H1 (cell line): ENCODE data around the gene EVC2. TPM values are rescaled to one million over a fixed set of nuclear protein-coding genes. Genes with fewer than 3 reads are reported as not detected.

Source experiments
- CTCF ChIA-PET: fragments of 300-600 bp; sonication (Branson Sonifier 250); formaldehyde crosslinking; loops from one replicate; lab custom pipeline; 2021; ENCODE audit not compliant: partially characterized antibody; lab: Charles Lee
- POLR2A ChIA-PET: fragments of 300-600 bp; sonication (Branson Sonifier 250); formaldehyde crosslinking; loops from one replicate; lab custom pipeline; 2021; ENCODE audit warnings: inconsistent platforms; ENCODE audit not compliant: partially characterized antibody; lab: Charles Lee
- DNase-seq, 2 experiments: peaks; one replicate each; pipeline versions ENCODE4 v3.0.0 to v3.0.0-alpha.2; 2010 to 2022; ENCODE audit warnings: low spot score in 2 of 2, low read depth in 1 of 2, mixed read lengths in 1 of 2
- FAIRE-seq: peaks from 2 replicates; lab custom pipeline; 2011; peaks lifted over from hg19 to GRCh38; lab: Jason Lieb, UNC
- H2AFZ ChIP-seq: 2 replicates; pipeline ENCODE4 v1.8.1; 2012; ENCODE audit warnings: low read length, inconsistent platforms
- H2AK5ac ChIP-seq: 2 replicates; pipeline ENCODE4 v1.6.1; 2013; ENCODE audit warnings: low read depth, low read length
- H2BK120ac ChIP-seq: replicated peaks from 2 replicates; pipeline ENCODE3; 2013; ENCODE audit warnings: low read depth, low read length, inconsistent platforms
- H2BK12ac ChIP-seq: 2 replicates; pipeline ENCODE4 v1.6.1; 2013; ENCODE audit warnings: low read depth, low read length
- H2BK15ac ChIP-seq: 2 replicates; pipeline ENCODE4 v1.6.1; 2013; ENCODE audit warnings: low read length
- H2BK20ac ChIP-seq: 2 replicates; pipeline ENCODE4 v1.6.1; 2013; ENCODE audit warnings: low read length
- H2BK5ac ChIP-seq: 2 replicates; pipeline ENCODE4 v1.6.1; 2013; ENCODE audit warnings: low read depth, low read length
- H3K14ac ChIP-seq: 2 replicates; pipeline ENCODE4 v1.6.1; 2013; ENCODE audit warnings: inconsistent platforms; ENCODE audit not compliant: insufficient read length
- H3K18ac ChIP-seq: 2 replicates; pipeline ENCODE4 v1.6.1; 2013; ENCODE audit warnings: low read length; ENCODE audit errors: extremely low read depth
- H3K23ac ChIP-seq: 2 replicates; pipeline ENCODE4 v1.6.1; 2013; ENCODE audit warnings: inconsistent platforms; ENCODE audit not compliant: insufficient read length
- H3K23me2 ChIP-seq: 2 replicates; pipeline ENCODE4 v1.6.1; 2013; ENCODE audit warnings: low read depth, low read length
- H3K27ac ChIP-seq: 2 replicates; pipeline ENCODE4 v1.6.1; 2011; ENCODE audit warnings: low read depth, low read length, inconsistent platforms
- H3K27me3 ChIP-seq, 4 experiments: replicated peaks in 1 of 4; 1 replicate in 1 of 4; 2 replicates in 3 of 4; pipeline versions ENCODE4 v1.6.1 to v1.8.1; 2011 to 2013; ENCODE audit warnings: low read length in 3 of 4, mild to moderate bottlenecking in 3 of 4, inconsistent platforms in 2 of 4, mixed read lengths in 2 of 4, moderate library complexity in 1 of 4; ENCODE audit not compliant: control insufficient read depth in 3 of 4, insufficient read depth in 3 of 4; ENCODE audit errors: extremely low read depth in 1 of 4
- H3K36me3 ChIP-seq, 4 experiments: 2 replicates each; pipeline versions ENCODE4 v1.6.1 to v1.8.1; 2011 to 2013; ENCODE audit warnings: mild to moderate bottlenecking in 4 of 4, low read length in 3 of 4, moderate library complexity in 2 of 4, control low read depth in 1 of 4, inconsistent platforms in 1 of 4; ENCODE audit not compliant: insufficient read depth in 4 of 4, control insufficient read depth in 2 of 4
- H3K4ac ChIP-seq: replicated peaks from 2 replicates; pipeline ENCODE3; 2013; ENCODE audit warnings: low read length, low read depth, mixed read lengths, inconsistent platforms; ENCODE audit not compliant: insufficient read length
- H3K4me1 ChIP-seq, 4 experiments: replicated peaks in 1 of 4; 1 replicate in 1 of 4; 2 replicates in 3 of 4; pipeline versions ENCODE4 v1.6.1 to v1.8.1; 2011 to 2013; ENCODE audit warnings: low read length in 3 of 4, inconsistent platforms in 2 of 4, mixed read lengths in 1 of 4; ENCODE audit not compliant: insufficient read depth in 4 of 4, control insufficient read depth in 3 of 4
- H3K4me2 ChIP-seq, 2 experiments: 2 replicates each; pipeline versions ENCODE4 v1.6.1 to v1.8.1; 2011 to 2013; ENCODE audit warnings: low read depth in 2 of 2, low read length in 2 of 2, control low read depth in 1 of 2, inconsistent platforms in 1 of 2, mild to moderate bottlenecking in 1 of 2; ENCODE audit not compliant: insufficient read depth in 1 of 2
- H3K4me3 ChIP-seq, 4 experiments: fragments of 200-600, 300-600 bp in 1 of 4; sonication (generic), shearing (Covaris generic), sonication (Bioruptor Twin) in 1 of 4; 2 replicates each; pipeline versions ENCODE4 v1.5.1 to v1.8.1; 2011 to 2016; ENCODE audit warnings: low read length in 4 of 4, low read depth in 3 of 4, control low read depth in 2 of 4, inconsistent platforms in 2 of 4, mild to moderate bottlenecking in 2 of 4, mixed read lengths in 1 of 4, moderate library complexity in 1 of 4; ENCODE audit not compliant: insufficient read depth in 2 of 4; ENCODE audit errors: extremely low read depth in 1 of 4
- H3K56ac ChIP-seq: replicated peaks from 2 replicates; pipeline ENCODE3; 2013; ENCODE audit warnings: low read depth, mild to moderate bottlenecking, mixed read lengths, low read length, inconsistent platforms; ENCODE audit not compliant: insufficient read length
- H3K79me1 ChIP-seq: 2 replicates; pipeline ENCODE4 v1.6.1; 2013; ENCODE audit warnings: low read depth, low read length, control low read depth
- H3K79me2 ChIP-seq, 2 experiments: 2 replicates each; pipeline versions ENCODE4 v1.6.1 to v1.8.1; 2012 to 2013; ENCODE audit warnings: low read length in 2 of 2, mild to moderate bottlenecking in 2 of 2, inconsistent platforms in 1 of 2; ENCODE audit not compliant: insufficient read depth in 2 of 2, control insufficient read depth in 1 of 2
- H3K9ac ChIP-seq, 4 experiments: replicated peaks in 1 of 4; 1 replicate in 1 of 4; 2 replicates in 3 of 4; pipeline versions ENCODE4 v1.6.1 to v1.8.1; 2011 to 2013; ENCODE audit warnings: low read depth in 3 of 4, low read length in 3 of 4, control low read depth in 2 of 4, mild to moderate bottlenecking in 2 of 4, moderate library complexity in 2 of 4, inconsistent platforms in 1 of 4; ENCODE audit errors: extremely low read depth in 1 of 4
- H3K9me3 ChIP-seq, 2 experiments: 2 replicates each; pipeline versions ENCODE4 v1.6.1 to v1.8.1; 2012 to 2013; ENCODE audit warnings: mild to moderate bottlenecking in 2 of 2, moderate library complexity in 2 of 2, control low read depth in 1 of 2, inconsistent platforms in 1 of 2, low read depth in 1 of 2, low read length in 1 of 2, mixed read lengths in 1 of 2; ENCODE audit not compliant: insufficient read depth in 2 of 2
- H4K20me1 ChIP-seq, 2 experiments: replicated peaks in 1 of 2; 2 replicates each; pipeline versions ENCODE3 to v1.8.1; 2011 to 2013; ENCODE audit warnings: inconsistent platforms in 2 of 2, low read length in 2 of 2, mild to moderate bottlenecking in 1 of 2; ENCODE audit not compliant: insufficient read depth in 2 of 2, control insufficient read depth in 1 of 2
- H4K5ac ChIP-seq: 2 replicates; pipeline ENCODE4 v1.6.1; 2013; ENCODE audit warnings: low read length, low read depth, mixed read lengths, inconsistent platforms; ENCODE audit not compliant: insufficient read length
- H4K8ac ChIP-seq: 2 replicates; pipeline ENCODE4 v1.8.0; 2013; ENCODE audit warnings: mild to moderate bottlenecking, moderate library complexity, low read length, inconsistent platforms; ENCODE audit not compliant: insufficient read depth; ENCODE audit errors: extremely low read depth
- H4K91ac ChIP-seq: replicated peaks from 2 replicates; pipeline ENCODE3; 2013; ENCODE audit warnings: low read length, mixed read lengths, inconsistent platforms; ENCODE audit not compliant: insufficient read length
- BCL11A ChIP-seq, 2 experiments: IDR thresholded peaks; one replicate each; pipeline ENCODE4 v1.6.1; 2011; ENCODE audit warnings: low read depth in 2 of 2, low read length in 2 of 2, mild to moderate bottlenecking in 2 of 2
- EGR1 ChIP-seq: IDR thresholded peaks from 2 replicates; pipeline ENCODE4 v1.6.1; 2011; ENCODE audit warnings: low read depth, low read length, borderline replicate concordance
- GABPA ChIP-seq: IDR thresholded peaks from 2 replicates; pipeline ENCODE4 v1.6.1; 2011; ENCODE audit warnings: mild to moderate bottlenecking, low read length, moderate library complexity, borderline replicate concordance; ENCODE audit not compliant: insufficient read depth
- KDM1A ChIP-seq: fragments of 200-600, 300-600 bp; sonication (generic); IDR thresholded peaks from 2 replicates; pipeline ENCODE4 v1.7.1; 2016; ENCODE audit warnings: mild to moderate bottlenecking, low read length, borderline replicate concordance
- NANOG ChIP-seq: IDR thresholded peaks from 2 replicates; pipeline ENCODE4 v1.6.1; 2011; ENCODE audit warnings: low read length, low read depth, mild to moderate bottlenecking, inconsistent platforms; ENCODE audit not compliant: insufficient read depth, poor library complexity, severe bottlenecking
- NRF1 ChIP-seq: IDR thresholded peaks from 2 replicates; pipeline ENCODE4 v1.6.1; 2011; ENCODE audit warnings: mild to moderate bottlenecking, low read depth, low read length, improper control_type of control experiment
- POU5F1 ChIP-seq: IDR thresholded peaks from 2 replicates; pipeline ENCODE4 v1.6.1; 2011; ENCODE audit warnings: low read depth, mild to moderate bottlenecking, low read length, moderate library complexity
- RXRA ChIP-seq: IDR thresholded peaks from 2 replicates; pipeline ENCODE4 v1.6.1; 2011; ENCODE audit warnings: low read depth, mild to moderate bottlenecking, low read length, moderate library complexity; ENCODE audit not compliant: insufficient read depth
- SAP30 ChIP-seq: fragments of 300-600 bp; sonication (generic); IDR thresholded peaks from 2 replicates; pipeline ENCODE4 v1.7.1; 2012; ENCODE audit warnings: low read length, moderate library complexity, mild to moderate bottlenecking, inconsistent platforms; ENCODE audit not compliant: insufficient read depth, insufficient replicate concordance
- WGBS, 2 experiments: shearing (Covaris generic) in 1 of 2; methylation state at CpG; one replicate each; pipeline versions ENCODE4 v1.1.6 to v1.1.7; 2013 to 2015; ENCODE audit warnings: low lambda C conversion rate in 2 of 2, mixed read lengths in 2 of 2, inconsistent platforms in 1 of 2, low coverage in 1 of 2, missing lambda C conversion rate in 1 of 2; ENCODE audit not compliant: insufficient replicate concordance in 2 of 2, insufficient coverage in 1 of 2, insufficient read length in 1 of 2; ENCODE audit errors: extremely low coverage in 1 of 2, missing lambda C conversion rate in 1 of 2; 5-methylcytosine and 5-hydroxymethylcytosine counted together
- polyA plus RNA-seq, 7 experiments: library from polyadenylated mRNA; depleted of rRNA in 3 of 7; stranded (reverse) in 5 of 7; unstranded in 2 of 7; fragments of >200 nt in 5 of 7; fragments of 200-250 nt in 2 of 7; gene quantifications; 1 replicate in 5 of 7; 2 replicates in 1 of 7; 4 replicates in 1 of 7; pipeline versions ENCODE4 v1.2.1 to v1.2.3, GENCODE V29; 2011 to 2013; ENCODE audit warnings: missing spikeins in 2 of 7, mixed read lengths in 2 of 7
- total RNA-seq: library from RNA; stranded (reverse); fragmentation: NEBNext Ultra II Directional; extraction: Animal tissue kit (Norgen Biotek cat#: 25700); gene quantifications from 2 replicates; pipeline ENCODE4 v1.2.1, GENCODE V29; 2021

The EVC2 gene
- total and polyA plus RNA-seq, 2 of the 8 experiments (the other 6 are each of a cell fraction or from before 2014, with no cell fraction given): 0.73 to 5.9 TPM

DNA sequence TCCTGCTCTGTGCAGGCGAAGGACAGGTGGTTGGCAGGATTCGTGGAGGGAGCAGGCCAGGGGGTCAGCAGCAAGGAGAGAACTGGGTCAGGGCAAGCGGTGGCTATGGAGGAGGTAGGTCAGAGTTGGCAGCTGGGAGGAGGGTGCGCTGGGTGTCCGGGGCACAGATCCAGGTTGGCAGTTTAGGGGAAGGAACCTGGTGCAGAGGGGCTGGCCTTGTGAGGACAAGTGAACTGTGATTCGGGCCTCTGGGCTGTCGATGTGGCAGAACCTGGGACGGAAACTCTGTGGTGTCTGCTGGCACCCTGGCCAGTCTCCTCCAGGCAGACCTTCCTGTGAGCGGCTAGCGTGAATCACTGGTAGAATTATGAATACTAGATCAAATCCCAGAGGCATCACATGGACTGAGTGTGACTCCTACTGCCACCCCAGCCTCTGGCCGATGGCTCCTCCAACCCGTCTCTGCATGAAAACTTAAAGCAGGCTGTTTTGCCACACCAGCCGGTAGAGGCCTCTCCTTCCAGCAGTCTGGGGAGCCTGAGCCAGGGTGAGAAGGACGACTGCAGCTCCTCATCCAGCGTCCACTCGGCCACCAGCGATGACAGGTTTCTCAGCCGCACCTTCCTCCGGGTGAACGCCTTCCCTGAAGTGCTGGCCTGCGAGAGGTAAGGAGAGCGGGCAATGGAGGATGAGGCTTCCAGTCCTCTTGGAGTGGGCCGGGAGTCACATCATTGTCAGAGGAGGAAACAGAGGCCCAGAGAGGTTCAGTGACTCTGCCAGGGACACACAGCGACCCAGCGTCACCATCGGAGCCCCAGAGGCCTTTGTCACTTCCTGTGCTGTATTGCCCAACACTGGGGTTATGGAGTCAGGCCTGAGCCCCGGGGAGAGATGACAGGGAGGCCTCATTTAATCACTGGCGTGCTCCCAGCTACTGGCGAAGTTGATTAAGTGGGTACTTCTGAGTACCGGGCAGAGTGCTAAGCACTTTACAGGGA, 22.9 kb upstream of the EVC2 start:
- Histone ChIP-seq H2BK15ac (no peak overlapping the region), H2BK12ac (0 out of 2 replicates have a peak overlapping the region, but pooled peaks have one; percentile 14), H2BK20ac (no peak overlapping the region), H3K14ac (no peak overlapping the region), H3K56ac (no peak overlapping the region), H3K4me2 (no peak overlapping the region), H3K9ac (no peak overlapping the region), H3K4ac (no peak overlapping the region), H2BK120ac (no peak overlapping the region), H3K79me2 (no peaks in the 10 kb centered on the region), H3K27me3 (no peaks in the 10 kb centered on the region), H3K4me3 (no peak overlapping the region), H3K9me3 (no peaks in the 10 kb centered on the region), H3K23ac (no peak overlapping the region), H3K23me2 (no peaks in the 10 kb centered on the region; the same call in 1 of the 2 replicates), H4K5ac (no peak overlapping the region), H3K18ac (no peak overlapping the region), H2BK5ac (no peak overlapping the region; the same call in 1 of the 2 replicates), H3K36me3 (peaks cover 0 to 14% (median 3%) of the 10 kb centered on the region in 4 experiments; a peak in 5 of 8 replicates), H2AK5ac (no peak overlapping the region), H4K91ac (no peak overlapping the region), H2AFZ (no peak overlapping the region), H3K4me1 (no peaks in the 10 kb centered on the region), H3K27ac (no peak overlapping the region), H4K20me1 (peaks cover 0 to 3% of the 10 kb centered on the region in 2 experiments), H3K79me1 (no peaks in the 10 kb centered on the region), H4K8ac (no peak overlapping the region)
- 90% methylated on average over 27 of the region's 30 CpGs; no CpG with 5 or more reads in 1 of the 2 experiments for WGBS, 2 experiments
- DNase-seq (no peak), FAIRE-seq (no peak)
- POLR2A ChIA-PET: no interaction called here
- CTCF ChIA-PET: no interaction called here
- TF ChIP-seq SAP30: no peak
- TF ChIP-seq RXRA: no peak
- no peak for TF ChIP-seq EGR1
- TF ChIP-seq NANOG: no peak
- TF ChIP-seq POU5F1: no peak
- no peak for TF ChIP-seq NRF1
- no peak for TF ChIP-seq GABPA
- TF ChIP-seq BCL11A (IDR thresholded peaks at IDR 0.05; ENCODE audit: low read depth in 2 of 2, low read length in 2 of 2): no peak
- TF ChIP-seq KDM1A: no peak
